COLO829 (cell line): ENCODE measurements around the gene PYROXD2.

Source experiments
- DNase-seq: peaks from one replicate; pipeline ENCODE4 v3.0.0; 2012; ENCODE audit warnings: low spot score

The PYROXD2 gene

DNA sequence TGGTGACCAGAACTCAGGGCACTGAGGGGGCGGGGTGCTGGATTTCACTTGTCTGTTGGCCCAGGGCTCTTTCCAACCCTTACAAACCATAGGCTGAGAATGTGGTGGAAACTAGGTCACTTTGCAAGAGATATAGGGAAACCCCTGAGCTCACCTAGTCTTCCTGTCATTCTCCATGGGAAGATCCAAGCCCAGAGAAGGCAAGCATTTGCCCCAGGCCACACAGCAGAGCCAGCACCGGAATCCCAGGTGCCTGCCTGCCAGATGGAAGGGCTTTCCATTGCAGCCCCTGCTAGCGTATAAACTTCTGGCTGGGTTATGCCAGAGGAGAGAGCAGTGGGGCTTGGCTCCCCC, 427 bp downstream of the PYROXD2 start:
- no peak for DNase-seq

DNA sequence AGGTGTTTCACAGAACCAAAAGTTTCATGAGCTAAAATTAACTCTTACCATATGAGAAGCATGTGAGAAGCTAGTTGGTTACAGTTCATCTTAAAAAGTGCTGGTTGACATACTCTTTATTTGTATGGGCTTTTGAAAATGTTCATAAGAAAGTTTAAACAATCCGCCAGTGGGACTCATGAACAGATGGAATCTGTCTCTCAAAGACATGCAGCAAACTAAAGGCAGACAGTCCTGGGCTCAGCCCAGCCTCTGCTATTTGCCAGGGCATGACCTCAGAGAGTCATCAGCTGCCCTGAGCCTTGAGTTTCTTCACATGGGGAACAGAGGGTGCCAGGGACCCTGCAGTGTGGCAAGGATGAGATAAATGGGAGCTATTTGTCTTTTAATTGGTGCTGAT, 3.2 kb downstream of the PYROXD2 start:
- no peak for DNase-seq

DNA sequence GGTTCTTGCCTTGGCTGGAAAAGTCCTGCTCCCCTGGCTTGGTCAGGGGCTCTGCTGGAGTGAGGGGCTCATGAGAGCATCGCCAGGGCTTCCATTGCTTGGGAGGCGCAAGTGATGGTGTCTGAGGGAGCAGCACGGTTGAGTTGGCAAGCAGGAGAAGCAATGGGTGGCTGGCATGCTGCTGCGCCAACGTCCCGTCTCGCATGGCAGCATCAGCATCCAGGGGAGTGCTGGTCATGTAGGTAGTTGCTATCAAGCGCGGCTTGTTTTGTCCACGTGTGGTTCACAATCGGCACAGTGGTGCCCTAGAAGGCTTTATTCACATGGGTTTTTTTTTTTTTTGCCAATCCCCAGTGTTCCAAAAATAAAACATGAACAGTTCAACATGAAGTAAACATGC, 3.8 kb downstream of the PYROXD2 start:
- DNase-seq = no peak

DNA sequence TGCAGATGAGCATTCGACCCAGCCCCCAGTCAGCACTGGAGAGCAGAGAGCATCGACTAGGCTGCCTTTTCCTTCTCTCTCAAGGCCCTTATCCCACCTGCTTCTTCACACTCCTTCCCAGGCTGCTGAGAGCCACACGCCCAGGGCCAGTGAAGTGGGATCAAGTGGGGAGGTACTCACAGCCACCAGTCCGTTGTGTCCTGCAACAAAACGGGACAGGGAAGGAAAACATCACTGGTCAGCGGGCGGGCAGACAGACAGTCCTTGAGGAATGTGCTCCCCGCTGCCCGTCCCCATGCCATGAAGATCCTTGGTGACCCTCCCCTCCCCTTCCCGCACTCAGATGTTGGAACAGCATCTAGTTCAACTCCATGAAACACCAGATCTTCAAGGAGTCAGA, 4.2 kb downstream of the PYROXD2 start:
- DNase-seq = no peak

DNA sequence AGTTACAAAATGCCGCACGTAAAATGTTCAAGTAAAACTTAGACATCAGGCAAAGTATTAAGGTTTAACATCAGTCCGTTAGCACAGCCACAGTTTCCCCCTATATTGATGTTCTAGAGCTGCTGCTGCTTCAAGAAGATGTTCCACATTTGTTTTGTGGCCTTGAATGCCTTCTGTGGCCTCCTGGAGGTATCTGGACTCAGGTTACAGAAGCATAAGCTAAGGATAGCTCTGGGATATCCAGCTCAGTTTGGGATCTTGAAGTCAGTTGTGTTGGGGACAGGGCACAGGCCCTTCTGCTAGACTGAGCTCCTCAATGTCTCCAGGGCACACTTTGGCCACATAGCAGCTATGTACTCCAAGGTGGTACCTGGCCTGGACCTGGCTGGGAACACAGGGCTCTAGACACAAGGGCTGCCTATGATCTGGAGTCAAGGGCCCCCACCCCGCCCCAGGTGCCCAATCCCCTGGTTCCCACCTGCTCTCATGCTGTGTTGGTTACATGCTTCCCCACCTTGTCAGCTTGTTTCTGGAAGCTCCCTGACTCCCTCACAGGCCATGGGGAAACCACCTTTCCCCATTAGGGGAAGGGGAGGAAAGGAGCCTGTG, 4.7 kb downstream of the PYROXD2 start:
- no peak for DNase-seq

DNA sequence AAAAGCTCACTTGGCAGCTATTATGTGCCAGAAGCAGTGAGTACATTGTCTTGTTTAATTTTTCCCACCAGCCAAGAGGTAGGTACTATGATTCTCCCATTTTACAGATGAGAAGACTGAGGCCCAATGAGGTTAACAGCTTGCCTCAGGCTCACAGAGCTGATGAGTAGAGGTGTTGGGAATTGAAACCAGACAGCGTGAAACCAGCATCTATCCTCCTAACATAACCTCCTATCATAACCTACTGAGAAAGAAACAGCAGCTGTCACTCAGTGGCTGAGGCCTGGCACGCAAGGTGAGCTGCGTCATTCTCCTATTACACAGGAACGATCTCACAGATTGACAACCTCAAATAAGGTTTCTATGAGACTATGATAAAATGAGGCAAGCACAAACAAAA, 6.2 kb downstream of the PYROXD2 start:
- no peak for DNase-seq

DNA sequence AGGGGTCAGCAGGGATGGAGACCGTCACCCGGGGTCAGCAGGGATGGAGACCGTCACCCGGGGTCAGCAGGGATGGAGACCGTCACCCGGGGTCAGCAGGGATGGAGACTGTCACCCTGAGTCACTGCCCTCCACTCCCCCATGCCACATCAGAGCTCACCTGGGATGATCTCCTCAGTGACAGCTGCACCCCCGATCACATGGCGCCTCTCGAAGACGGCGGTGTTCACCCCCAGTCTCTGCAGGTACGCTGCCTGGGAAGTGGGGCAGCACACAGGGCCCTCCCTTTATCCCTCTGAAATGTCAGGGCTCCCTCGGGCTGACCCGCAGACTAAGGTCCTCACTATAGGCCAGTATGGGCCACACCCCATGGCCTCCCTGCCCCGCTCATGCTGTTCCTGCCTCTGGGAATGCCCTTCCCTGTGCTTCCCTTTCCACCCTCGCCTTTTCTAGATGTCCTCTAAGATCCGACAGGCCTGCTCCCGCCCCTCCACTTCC, 7.2 kb downstream of the PYROXD2 start:
- DNase-seq = no peak

DNA sequence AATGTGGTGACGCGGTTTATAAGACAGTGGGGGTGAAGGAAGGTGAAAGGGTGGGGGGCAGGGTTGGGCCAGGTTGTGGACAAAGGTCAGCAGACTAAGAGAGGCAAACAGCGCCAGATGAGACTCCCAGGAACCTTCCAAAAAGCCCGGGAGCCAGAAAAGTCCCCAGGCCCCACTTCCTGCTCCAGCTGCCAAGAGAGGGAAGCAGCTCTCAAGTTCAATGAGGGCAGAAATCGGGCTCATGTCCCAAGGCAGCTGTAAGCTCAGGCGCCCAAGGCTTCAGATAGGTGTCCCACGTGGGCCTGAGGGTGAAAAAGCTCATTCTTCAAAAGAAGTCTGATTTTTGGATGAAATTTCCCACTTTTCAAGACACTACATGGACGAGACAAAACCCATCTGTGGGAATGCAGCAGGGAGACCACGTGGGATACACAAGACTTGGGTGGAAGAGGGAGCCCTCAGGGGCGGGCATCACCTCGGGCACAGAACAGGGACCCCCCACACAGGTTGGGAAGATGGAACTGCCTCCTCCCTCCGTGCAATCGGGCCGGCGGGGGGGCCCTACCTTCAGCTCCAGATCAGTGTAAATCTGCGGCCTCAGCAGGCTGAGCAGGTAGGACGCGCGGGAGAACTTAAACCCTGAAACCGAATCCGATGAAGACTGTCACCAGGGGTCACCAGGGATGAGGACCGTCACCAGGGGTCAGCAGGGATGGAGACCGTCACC, 7.8 kb downstream of the PYROXD2 start:
- DNase-seq = no peak

DNA sequence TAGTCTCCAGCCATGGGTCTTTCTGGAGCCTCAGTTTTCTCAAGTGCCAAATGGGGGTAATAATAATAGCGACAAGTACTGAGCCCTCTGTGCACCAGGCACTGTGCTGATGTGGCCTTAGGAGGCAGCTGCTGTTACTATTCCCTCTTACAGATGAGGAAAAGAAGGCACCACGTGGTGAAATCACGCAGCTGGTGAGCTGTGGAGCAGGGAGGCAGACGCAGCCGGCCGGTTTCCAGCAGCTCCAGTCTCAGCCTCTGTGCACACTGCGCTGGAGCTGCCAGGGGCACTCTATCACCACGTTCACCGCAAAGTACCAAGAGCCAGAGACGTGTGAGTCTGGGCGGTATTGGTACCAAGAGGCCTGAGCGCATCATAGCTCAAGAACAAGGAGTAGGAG, 9.6 kb downstream of the PYROXD2 start:
- no peak for DNase-seq

DNA sequence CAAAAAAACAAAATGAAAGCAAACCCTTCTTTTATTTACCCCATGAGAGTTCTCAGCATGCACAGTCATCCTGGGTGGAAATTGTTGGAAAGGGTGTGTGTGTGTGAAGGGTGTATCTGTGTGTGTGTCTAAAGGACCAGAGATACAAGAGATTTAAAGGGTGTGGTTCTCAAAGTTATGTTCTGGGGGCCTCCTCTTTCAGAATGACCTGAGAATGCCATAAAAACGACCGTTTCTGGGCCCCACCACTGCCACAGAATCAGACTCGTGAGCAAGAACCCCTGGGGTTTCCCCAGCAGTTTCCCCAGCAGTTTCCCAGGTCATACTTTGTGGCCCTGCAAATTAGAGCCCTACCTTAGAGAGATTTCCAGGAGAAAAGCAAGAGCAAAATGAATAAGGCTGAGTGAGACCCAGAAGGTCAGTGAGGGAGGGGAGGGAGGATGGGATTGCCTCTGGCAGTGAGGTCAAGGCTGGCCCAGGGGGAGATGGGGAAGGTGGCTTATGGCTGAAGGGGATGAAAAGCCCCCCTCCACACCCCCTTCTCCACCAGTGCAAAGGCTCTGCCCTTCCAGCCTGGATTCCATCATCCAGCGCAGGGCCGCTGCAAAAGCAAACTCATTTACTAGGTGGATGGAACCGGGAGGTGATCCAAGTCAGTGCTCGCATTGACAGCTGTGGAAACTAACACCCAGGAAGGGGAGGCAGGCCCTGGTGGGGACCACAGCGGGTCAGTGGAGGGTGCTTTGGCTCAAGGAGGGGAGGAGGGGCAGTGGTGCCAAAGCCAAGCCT, 10.2 kb downstream of the PYROXD2 start:
- DNase-seq = peak; percentile 17

DNA sequence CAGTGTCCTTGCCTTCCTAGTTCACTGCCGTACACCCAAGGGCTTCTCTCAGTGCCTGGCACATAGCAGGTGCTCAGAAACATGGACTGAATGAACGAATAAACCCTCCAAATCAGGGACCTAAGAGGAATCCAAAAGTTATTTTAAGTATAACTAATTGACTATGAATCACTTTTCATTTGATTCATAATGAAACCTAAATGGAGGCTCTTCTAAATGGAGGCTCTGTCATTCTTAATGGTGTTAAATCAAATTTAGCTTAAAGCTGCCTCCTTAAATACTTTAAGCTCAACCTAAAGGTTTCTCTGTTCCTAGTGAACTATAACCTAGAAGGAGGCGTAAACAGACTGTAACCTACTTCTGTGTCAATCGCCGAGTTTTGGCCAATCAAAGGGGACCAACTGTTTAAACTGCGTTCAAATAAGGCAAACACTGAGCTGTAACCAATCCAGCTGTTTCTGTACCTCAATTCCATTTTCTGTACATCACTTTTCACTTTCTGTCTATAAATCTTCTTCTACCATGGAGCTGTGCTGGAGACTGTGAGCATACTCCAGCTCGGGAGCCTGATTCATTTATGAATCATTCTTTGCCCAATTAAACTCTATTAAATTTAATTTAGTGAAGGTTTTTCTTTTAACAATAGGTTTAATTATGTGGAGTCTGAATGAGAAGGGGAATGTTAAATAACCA, 11.0 kb downstream of the PYROXD2 start:
- DNase-seq = peak; percentile 11

DNA sequence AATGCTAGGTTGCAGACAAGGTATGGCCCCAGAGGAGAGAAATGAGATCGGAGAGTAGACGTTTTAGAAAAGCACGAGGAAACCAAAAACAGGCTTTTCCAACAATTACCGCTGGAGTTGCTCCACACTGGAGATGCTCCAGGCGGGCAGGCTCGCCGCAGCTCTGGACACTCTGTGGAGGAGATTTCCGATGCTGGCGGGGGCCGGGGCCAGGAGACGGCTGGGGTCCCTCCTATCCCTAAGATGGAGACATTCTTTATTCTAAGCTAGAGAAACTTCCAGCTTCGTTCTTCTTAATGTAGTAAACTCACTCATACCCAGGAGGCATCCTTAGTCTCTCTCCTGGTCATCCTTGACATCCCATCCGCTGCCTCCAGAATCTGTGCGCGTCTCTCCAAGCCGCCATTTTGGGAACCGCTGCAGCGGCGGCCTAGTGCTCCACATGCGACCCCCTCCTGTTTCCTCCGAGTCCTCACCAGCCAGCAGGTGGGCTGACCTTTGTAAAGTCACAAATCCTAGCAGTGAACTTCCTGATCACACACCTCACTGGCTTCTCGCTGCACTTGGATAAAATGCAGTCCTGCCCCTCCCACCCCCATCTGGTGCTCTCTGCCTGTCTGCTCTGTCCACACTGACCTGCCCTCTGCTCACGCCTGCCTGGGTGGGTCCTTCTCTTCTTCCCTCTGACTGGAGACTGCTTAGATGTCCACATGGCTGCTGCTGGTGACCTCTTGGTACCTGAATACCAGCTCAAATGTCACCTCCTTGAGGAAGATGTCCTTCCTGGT, 11.9 kb downstream of the PYROXD2 start:
- no peak for DNase-seq

DNA sequence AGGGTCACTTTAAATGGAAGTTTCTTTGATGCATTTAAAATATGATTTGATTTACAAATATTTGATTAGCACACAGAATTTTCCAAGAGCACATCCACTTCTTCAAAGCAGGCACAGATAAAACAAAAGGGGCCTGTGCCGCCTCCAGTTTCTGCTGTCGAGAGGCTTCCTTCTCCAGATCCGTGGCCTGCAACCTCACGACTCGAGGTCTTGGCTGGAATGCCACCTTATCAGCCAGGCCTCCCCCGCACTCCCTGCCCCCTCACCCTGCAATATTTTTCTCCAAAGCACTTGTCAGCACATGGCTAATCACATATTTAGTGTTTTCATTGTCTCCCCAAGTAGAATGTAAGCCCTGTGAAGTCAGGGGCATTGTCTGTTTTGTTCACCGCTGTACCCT, 12.5 kb downstream of the PYROXD2 start:
- DNase-seq = peak; percentile 26

DNA sequence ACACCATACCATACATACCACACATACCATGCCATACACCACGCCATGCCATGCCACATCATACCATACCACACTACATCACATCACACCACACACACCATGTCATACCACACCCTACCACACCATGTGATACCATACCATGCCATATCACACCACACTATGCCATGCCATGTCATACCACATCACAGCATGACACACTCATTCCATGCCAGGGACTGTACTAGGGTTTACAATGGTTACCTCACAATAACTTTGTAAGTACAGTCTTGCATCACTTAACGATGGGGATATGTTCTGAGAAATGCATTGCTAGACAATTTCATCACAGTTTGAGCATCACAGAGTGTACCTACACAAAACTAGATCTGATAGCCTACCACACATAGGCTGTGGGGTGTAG, 14.5 kb downstream of the PYROXD2 start:
- DNase-seq = no peak

DNA sequence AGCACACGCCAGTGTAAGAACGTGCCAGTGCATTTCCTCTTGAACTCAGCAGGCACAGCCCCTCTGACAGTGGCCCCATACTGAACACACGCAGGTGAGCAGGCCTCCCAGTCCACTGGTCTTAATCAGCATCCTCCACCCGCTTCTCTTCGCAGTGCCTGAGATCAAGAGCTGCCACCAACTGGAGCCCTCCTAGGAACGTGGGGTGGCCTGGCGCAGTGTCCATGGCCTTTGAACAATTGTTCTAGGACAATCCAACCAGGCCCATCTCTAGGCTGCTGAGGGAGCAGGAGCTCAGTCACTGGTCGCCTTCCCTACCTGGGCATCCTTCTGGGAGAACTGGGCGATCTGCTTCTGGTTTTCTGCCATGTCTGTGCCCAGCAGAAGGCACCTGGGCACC, 15.2 kb downstream of the PYROXD2 start:
- DNase-seq = no peak

DNA sequence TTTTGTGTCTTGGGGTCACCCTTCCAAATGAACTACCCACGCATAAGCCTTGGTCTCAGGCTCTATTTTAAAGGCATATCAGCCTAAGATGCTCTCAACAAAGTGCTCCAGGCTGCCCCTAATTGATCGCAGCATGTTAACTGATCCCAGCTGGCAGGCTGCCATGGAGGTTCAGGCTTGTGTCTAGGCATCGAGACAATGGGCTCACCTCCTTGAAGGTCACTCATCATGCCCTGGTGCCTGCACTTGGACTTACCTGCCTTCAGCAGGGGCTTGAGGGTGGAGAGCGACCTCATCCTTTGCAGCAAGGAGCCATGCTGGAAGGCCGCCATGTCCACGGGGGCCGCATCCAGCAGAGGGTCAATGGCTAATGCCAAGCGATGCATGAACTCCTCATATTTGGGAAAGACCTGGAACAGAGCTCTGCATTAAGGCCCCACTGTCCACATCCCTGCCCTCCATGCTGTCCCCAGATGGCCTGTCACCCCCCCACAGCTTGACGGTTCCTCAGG, 17.8 kb downstream of the PYROXD2 start:
- DNase-seq = no peak

DNA sequence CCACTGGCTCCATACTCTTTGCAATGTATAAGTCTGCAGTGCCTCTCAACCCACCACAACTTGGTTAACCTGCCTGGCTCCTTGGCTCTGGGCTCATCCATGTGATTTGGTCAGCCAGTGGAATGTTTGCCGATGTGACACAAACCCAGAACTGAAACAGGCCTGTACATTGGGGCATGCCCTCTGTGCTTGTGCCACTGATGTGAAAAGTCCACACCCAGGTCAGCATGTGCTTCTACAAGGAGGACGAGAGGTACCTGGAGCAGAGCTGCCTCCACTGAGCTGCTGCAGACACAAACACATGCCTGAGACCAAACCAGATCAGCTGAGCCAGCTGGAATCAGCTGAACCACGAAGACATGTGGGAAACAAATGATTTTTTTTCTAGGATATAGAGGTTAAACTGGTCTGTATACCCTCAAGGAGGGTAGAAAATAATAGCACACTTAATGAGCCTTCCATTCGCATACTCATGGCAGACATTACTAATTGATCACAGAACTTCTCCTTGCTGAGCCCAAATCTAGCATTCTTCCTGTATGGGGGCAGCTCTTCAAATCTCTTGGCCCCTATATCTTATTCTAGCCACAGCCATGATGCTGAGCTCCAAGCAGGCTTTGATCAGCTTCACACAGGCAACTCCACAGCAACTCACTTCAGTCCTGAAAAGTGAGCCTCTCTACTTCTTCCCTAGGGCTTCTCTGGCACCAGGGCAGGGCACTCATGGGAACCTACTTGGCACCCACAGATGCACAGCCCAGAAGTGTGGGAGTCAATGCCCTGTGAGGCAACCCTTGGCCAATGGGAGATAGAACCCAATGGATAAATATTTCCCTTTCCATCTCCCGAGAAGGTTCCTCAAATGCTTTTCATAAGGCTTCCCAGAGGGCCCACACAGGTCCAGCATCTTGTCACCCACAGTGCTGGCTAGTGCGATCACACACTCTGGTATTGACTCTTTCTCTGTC, 18.6 kb downstream of the PYROXD2 start:
- no peak for DNase-seq

DNA sequence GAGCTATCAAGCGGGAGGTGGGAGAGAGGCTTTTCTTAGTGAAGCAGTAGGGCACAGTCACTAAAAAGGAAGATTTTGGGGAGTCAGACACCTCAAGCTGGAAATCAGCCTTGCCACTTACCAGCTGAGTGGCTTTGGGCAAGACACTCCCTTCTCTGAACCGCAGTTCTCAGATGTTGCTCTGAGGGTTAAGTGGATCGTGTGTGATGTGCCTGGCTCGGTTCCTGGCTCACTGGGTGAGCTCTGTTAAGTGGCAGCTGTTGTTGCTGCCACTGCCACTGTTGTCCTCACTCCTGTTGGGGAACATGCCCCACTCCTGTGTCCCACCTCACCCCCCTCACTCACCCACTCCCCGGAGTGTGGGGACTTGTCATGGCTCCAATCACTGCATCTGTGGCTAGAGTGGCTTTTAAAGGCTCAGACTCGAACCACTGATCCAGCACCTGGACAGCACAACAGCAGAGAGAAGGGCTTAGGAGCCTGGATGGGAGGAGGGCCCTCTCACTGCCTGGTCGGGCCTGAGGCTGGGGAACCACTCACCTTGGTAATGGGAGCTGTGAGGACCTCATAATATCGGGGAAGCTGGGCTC, 20.0 kb downstream of the PYROXD2 start:
- no peak for DNase-seq

DNA sequence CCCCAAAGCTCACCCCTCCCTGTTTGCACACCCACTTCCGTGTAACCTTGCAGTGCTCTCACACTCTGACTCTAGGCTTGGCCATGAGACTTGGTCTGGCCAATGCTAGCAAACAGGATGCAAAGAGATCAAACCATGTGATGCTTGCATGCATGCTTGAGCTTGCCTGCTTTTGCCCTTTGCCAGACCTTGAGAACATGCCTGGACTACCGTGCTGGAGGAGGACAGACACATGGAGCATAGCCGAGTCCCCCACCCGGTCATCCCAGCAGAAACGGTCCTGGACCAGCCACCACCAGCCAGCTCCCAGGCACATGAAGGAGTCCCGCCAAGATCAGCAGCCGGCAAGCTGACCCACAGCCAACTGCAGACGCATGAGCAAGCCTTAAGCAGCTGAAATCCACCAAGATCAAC, 23.4 kb downstream of the PYROXD2 start:
- DNase-seq = no peak

DNA sequence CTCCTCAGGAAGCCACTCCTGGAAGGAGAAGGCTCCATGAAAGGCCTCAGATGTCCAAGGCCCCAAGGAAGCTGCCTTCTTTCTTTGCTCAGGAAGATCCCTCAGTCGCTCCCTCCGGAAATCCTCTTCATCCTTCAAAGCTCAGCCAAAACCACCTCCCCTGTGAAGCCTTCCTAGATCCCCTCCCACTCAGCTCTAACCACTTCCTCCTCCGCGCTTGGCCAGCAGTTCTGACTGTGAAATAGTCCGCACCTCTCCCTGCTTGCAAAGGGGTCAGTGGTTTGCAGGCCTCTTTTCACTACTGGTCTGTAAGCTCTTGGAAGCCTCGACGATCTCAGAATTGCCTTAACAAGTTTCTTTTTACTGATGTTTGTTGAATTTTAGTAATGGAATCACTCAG, 23.9 kb downstream of the PYROXD2 start:
- no peak for DNase-seq
